Duodenal mucosa (tissue), 2 donors: ENCODE measurements around the gene SHISAL2A.
"Not testable (repeated sequence)": the region's sequence is repeated elsewhere in the genome, so short reads cannot be mapped to it uniquely, and the experiment has no call there.

Source experiments
- H3K27ac ChIP-seq: one replicate; pipeline ENCODE4 v1.7.0; 2013; ENCODE audit warnings: low read depth, low read length
- H3K27me3 ChIP-seq, 2 donors: one replicate each; pipeline ENCODE4 v1.7.0; 2013; ENCODE audit warnings: low read length in 2 of 2, control low read depth in 1 of 2; ENCODE audit not compliant: insufficient read depth in 2 of 2, control insufficient read depth in 1 of 2
- H3K36me3 ChIP-seq, 2 donors: one replicate each; pipeline ENCODE4 v1.7.0; 2013; ENCODE audit warnings: low read length in 2 of 2, control low read depth in 1 of 2; ENCODE audit not compliant: insufficient read depth in 2 of 2, control insufficient read depth in 1 of 2
- H3K4me1 ChIP-seq, 2 donors: one replicate each; pipeline ENCODE4 v1.7.0; 2013; ENCODE audit warnings: low read length in 2 of 2, control low read depth in 1 of 2; ENCODE audit not compliant: insufficient read depth in 2 of 2, control insufficient read depth in 1 of 2
- H3K4me3 ChIP-seq, 2 donors: one replicate each; pipeline ENCODE4 v1.7.0; 2013; ENCODE audit warnings: low read length in 2 of 2, low read depth in 1 of 2
- H3K9ac ChIP-seq, 2 donors: one replicate each; pipeline ENCODE4 v1.7.0; 2013; ENCODE audit warnings: low read length in 2 of 2, low read depth in 1 of 2
- H3K9me3 ChIP-seq, 2 donors: one replicate each; pipeline ENCODE4 v1.7.0; 2013; ENCODE audit warnings: low read length in 2 of 2, control low read depth in 1 of 2; ENCODE audit not compliant: control insufficient read depth in 1 of 2

Gene SHISAL2A

DNA sequence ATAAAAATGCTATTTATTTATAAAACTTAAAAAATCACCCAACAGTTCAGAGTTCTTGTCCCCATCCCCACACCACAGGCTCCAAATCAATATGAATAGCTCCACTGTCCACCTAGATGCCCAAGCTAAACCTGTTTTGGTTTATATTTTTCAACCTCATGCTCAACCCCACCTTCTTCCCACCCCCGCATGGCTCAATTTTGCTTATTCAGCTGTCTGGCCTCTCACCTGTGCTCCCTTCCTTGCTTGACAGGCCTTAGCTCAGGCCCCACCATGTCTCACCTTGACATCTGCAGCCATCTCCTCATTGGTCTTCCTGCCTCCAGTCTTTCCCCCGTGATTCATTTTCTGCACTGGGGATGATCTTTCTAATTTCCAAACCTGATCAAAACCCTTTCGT, 47.4 kb downstream of the SHISAL2A start:
- H3K9ac ChIP-seq = no peak overlapping the region
- no peaks in the 10 kb centered on the region for H3K9me3 ChIP-seq
- H3K27ac ChIP-seq = no peak overlapping the region
- no peaks in the 10 kb centered on the region for H3K36me3 ChIP-seq
- no peak overlapping the region for H3K4me3 ChIP-seq
- no peaks in the 10 kb centered on the region for H3K27me3 ChIP-seq
- H3K4me1 ChIP-seq = no peaks in the 10 kb centered on the region

DNA sequence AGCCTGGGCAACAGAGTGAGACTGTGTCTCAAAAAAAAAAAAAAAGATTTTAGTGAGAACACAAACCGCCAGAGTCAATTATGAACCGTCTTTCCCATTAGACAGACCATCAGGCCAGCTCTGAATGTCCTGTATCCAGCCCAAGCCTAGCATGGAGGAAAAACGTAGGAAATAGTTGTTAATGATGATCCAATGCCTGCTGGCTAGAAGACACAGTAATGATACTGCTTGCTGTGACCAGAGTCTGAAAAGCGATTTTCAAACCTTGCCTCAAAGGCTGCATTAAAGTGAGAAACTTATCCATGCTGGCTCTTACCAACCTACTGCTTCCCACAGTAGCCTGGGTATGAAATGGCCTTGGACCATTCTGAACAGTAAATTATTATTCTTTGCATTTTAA, 48.2 kb downstream of the SHISAL2A start:
- Histone ChIP-seq H3K4me3 (no peak overlapping the region), H3K9me3 (no peaks in the 10 kb centered on the region), H3K36me3 (no peaks in the 10 kb centered on the region), H3K27ac (no peak overlapping the region), H3K27me3 (no peaks in the 10 kb centered on the region), H3K4me1 (no peaks in the 10 kb centered on the region), H3K9ac (no peak overlapping the region)

DNA sequence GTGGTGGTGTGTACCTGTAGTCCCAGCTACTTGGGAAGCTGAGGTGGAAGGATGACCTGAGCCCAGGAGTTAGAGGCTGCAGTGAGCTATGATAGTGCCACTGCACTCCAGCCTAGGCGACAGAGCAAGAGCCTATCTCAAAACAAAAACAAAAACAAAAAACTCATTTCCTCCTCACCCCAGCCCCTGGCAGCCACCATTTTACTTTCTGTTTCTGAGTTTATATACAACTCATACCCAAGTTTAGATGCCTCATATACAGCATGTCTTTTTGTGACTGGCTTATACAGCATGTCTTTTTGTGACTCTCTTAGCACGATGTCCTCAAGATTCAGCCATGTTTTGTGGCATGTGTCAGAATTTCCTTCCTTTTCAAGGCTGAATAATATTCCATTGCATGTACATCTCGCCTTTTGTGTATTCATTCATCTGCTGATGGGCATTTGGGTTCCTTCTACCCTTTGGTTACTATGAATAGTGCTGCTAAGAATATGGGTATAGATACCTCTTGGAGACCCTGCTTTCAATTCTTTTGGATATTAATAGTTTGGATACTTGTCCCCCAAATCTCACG, 50.5 kb downstream of the SHISAL2A start:
- Histone ChIP-seq H3K36me3 (peaks cover 14 to 15% of the 10 kb centered on the region in 2 donors), H3K9ac (no peak overlapping the region), H3K27me3 (no peaks in the 10 kb centered on the region), H3K4me3 (no peak overlapping the region), H3K4me1 (no peaks in the 10 kb centered on the region), H3K9me3 (no peaks in the 10 kb centered on the region), H3K27ac (no peak overlapping the region)

DNA sequence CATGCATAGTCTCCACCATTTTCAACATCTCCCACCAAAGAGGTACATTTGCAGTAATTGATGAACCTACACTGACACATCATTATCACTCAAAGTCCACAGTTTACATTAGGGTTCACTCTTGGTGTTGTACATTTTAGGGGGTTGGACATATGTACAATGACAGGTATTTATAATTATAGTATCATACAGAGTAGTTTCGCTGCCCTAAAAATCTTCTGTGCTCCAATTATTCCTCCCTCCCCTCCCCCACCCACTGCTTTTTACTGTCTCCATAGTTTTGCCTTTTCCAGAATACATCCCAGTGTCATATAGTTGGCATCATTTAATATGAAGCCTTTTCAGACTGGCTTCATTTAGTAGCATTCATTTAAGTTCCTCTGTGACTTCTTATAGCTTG, 51.6 kb downstream of the SHISAL2A start:
- Histone ChIP-seq H3K9me3 (no peaks in the 10 kb centered on the region), H3K27me3 (no peaks in the 10 kb centered on the region), H3K4me3 (no peak overlapping the region), H3K27ac (no peak overlapping the region), H3K36me3 (peaks cover 14 to 15% of the 10 kb centered on the region in 2 donors), H3K9ac (no peak overlapping the region), H3K4me1 (no peaks in the 10 kb centered on the region)

DNA sequence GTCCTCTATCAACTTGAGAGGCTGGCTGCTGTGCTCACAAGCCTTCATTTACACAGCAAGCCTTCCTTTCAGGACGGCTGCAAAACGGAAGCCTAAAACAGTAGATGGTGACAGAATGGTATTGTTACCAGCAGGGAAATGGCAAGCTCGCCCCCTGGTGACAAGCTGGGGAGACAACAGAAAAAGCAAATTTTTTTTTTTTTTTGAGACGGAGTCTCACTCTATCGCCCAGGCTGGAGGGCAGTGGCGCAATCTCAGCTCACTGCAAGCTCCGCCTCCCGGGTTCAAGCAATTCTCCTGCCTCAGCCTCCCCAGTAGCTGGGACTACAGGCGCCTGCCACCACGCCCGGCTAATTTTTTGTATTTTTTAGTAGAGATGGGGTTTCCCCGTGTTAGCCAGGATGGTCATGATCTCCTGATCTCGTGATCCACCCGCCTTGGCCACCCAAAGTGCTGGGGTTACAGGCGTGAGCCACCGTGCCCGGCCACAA, 53.3 kb downstream of the SHISAL2A start:
- H3K4me3 ChIP-seq, H3K4me1 ChIP-seq, H3K27ac ChIP-seq, H3K9ac ChIP-seq, H3K27me3 ChIP-seq, H3K9me3 ChIP-seq: not testable (repeated sequence)
- peaks cover 14 to 20% of the 10 kb centered on the region in 2 donors for H3K36me3 ChIP-seq

DNA sequence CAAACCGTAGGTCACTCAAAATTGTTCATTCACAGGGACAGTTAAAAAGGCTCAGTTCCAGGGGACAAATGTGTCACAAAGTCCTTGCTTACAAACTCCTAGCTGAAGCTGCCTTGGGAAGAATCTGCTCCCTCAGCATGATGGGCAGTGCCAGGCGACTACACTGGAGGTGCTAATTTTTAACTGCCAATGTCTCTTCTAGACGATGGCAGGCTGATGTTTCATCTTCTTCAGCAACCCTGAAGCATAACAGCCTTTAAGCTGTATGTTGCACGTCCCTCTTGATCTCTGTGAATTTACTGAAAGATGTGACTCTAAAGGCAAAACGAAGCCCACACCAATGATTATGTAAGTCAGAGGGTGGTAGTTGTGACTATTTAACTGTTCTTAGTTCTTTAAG, 53.9 kb downstream of the SHISAL2A start:
- Histone ChIP-seq H3K27ac (no peak overlapping the region), H3K9me3 (no peaks in the 10 kb centered on the region)

DNA sequence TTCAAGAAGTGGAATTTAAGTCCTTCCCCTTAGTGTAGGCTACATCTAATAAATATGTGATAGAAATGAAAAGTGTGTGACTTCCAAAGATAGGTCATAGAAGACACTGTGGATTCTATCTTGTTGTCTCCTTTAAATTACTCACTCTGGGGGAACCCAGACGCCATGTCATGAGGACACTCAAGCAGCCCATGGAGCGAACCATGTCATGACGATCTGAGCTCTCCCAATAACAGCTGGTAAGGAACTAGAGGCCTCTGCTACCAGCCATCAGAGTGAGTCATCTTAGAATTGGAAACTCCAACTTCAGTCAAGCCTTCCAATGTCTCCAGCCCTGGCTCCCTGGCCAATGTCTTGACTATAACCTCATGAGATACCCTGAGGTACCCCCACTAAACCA, 58.9 kb downstream of the SHISAL2A start:
- no peaks in the 10 kb centered on the region for H3K4me1 ChIP-seq

More for the DNA sequence above, 53.9 kb downstream of the SHISAL2A start:
- H3K36me3 ChIP-seq = peaks cover 16 to 23% of the 10 kb centered on the region in 2 donors
- no peak overlapping the region for H3K9ac ChIP-seq
- H3K27me3 ChIP-seq = no peaks in the 10 kb centered on the region
- H3K4me1 ChIP-seq = no peaks in the 10 kb centered on the region
- H3K4me3 ChIP-seq = no peak overlapping the region

DNA sequence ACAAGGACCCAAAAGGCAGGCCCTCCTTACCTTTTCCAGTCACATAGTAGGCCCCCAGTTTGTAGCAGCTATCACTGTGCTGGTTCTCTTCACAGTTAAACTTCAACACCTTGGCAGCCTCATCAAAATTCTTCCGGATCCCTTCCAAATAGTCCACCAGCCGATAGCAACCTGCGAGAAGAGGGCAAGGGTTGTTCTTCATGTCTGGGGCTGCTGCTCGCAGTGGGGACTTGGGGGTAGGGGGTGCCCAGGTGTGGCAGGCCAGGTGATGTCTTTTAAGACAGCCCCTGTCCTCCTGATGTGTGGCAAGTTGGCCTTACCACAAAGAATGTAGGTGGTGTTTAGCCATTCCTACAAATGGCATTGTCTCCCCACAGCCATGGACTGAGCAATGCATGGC, 59.7 kb downstream of the SHISAL2A start:
- Histone ChIP-seq H3K4me3 (no peak overlapping the region), H3K36me3 (peaks cover 15 to 24% of the 10 kb centered on the region in 2 donors), H3K4me1 (no peaks in the 10 kb centered on the region)

More for the DNA sequence above, 58.9 kb downstream of the SHISAL2A start:
- Histone ChIP-seq H3K36me3 (peaks cover 23 to 32% of the 10 kb centered on the region in 2 donors), H3K27ac (no peak overlapping the region), H3K9me3 (no peaks in the 10 kb centered on the region), H3K27me3 (no peaks in the 10 kb centered on the region), H3K9ac (no peak overlapping the region), H3K4me3 (no peak overlapping the region)

DNA sequence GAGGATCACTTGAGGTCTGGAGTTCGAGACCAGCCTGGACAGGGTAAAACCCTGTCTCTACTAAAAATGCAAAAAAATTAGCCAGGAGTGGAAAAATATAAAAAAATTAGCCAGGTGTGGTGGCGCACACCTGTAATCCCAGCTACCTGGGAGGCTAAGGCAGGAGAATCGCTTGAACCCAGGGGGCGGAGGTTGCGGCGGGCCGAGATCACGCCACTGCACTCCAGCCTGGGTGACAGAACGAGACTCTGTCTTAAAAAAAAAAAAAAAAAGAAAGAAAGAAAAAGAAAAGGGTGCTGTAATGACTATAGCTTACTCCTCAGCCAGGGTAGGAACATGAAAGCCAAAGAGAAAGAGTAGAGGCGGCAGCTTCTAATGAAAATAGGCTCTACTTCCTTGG, 60.4 kb downstream of the SHISAL2A start:
- H3K27me3 ChIP-seq, H3K9ac ChIP-seq, H3K4me3 ChIP-seq, H3K27ac ChIP-seq, H3K9me3 ChIP-seq, H3K4me1 ChIP-seq: not testable (repeated sequence)
- H3K36me3 ChIP-seq = peaks cover 12 to 20% of the 10 kb centered on the region in 2 donors

More for the DNA sequence above, 59.7 kb downstream of the SHISAL2A start:
- Histone ChIP-seq H3K9me3 (no peaks in the 10 kb centered on the region), H3K27me3 (no peaks in the 10 kb centered on the region), H3K9ac (no peak overlapping the region), H3K27ac (no peak overlapping the region)

DNA sequence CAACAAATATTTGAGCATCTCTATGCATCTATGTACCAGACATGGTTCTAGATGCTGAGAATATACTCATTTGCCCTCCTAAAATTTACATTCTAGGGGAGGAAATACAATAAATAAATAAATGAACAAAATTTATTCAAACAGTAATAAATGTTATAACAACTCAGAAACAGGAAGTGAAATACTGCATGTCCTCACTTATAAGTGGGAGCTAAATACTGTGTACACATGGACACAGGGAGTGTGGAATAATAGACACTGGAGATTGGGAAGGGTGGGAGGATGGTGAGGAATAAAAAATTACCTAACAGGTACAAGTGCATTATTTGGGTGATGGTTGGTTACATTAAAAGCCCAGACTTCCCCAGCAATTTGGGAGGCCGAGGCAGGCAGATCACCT, 60.9 kb downstream of the SHISAL2A start:
- no peak overlapping the region for H3K9ac ChIP-seq
- H3K4me1 ChIP-seq = peaks cover 5 to 6% of the 10 kb centered on the region in 2 donors
- H3K9me3 ChIP-seq = no peaks in the 10 kb centered on the region
- no peak overlapping the region for H3K27ac ChIP-seq
- H3K27me3 ChIP-seq = no peaks in the 10 kb centered on the region
- no peak overlapping the region for H3K4me3 ChIP-seq
- peaks cover 12 to 20% of the 10 kb centered on the region in 2 donors for H3K36me3 ChIP-seq
